AG20443 (cell line): ENCODE data around the gene ROBO2.

ENCODE experiments used
- DNase-seq: peaks from one replicate; pipeline ENCODE4 v3.0.0; 2012; ENCODE audit warnings: low spot score, mixed read lengths

Gene ROBO2

DNA sequence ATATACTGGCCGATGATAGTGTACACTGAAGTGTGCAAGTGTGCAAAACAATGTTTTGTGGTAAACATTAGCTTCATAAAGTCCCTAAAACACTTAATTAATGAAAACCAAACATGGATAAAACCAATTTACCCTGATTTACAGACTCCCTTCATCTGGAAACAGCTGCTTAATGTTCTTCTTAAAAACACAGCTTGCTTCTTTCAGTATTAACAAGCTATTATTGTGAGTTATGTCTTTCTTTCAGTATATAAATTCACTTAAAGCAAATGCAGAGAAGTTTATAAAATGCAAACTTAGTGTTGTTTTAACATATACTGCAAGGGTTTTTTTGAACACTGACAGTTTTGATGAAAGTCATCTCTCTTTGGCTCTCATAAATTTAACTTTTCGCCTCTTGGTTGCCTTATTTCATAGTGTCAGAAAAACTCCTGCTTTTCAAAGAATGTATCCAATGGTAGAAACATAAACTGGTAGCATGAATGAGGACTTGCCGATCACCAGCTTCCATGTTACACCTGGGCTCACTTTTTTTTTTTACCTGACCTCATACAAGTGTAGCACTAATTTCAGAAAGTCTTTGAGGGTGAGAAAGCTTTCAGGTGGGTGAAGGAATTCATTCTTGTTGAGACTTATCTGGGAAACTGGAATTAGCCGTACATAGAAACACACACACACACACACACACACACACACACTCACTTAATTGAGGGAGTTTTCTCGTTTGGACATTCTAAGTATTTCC lies 532.2 kb downstream of the ROBO2 start:
- DNase-seq = no peak

- no peak for DNase-seq
Measured at GRCh38 chr3:77577264-77577663, 537.4 kb downstream of the ROBO2 start.

GRCh38 chr3:77586216-77586615 lies 546.3 kb downstream of the ROBO2 start:
- no peak for DNase-seq

GRCh38 chr3:77588863-77589262 lies 549.0 kb downstream of the ROBO2 start:
- DNase-seq = no peak

DNA sequence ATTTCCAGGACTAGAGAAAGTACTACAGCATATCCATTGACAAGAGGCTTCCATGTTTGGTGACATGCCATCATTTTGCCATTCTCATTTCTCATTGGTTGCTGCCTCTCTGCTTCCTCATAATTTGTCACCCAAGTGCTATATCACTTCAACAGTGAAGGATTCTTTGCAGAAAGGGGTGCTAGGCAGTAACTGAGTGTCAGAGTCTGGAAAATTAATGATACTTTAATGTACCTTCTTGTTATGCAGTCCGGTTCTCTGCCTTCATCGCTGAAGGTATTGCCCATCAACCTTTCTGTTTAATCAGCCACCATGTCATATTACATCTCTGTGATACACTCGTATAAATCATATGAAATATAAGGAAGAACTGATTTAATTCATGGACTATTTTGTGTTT lies 550.3 kb downstream of the ROBO2 start:
- no peak for DNase-seq

- DNase-seq = no peak
Measured at GRCh38 chr3:77595371-77595870, 555.5 kb downstream of the ROBO2 start.

DNA sequence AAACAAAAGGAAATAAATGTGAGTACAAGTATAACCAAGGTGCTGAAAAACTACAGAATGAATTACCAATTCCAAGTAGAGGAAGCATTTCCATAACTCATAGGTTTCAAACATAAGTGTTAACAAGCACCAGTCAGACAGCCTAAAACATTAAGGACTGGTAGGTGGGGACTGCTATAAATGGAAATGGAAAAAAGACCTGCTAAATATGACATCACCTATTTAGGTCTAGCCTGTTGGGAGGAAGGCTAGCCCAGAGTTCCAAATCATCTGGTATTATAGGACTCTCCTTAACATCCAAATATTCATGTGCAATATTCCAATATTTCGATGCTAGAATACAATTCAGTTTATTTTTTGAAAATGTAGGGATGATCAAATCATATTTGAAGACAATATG lies 560.0 kb downstream of the ROBO2 start:
- no peak for DNase-seq

GRCh38 chr3:77601823-77602415 lies 562.0 kb downstream of the ROBO2 start:
- DNase-seq = no peak

DNA sequence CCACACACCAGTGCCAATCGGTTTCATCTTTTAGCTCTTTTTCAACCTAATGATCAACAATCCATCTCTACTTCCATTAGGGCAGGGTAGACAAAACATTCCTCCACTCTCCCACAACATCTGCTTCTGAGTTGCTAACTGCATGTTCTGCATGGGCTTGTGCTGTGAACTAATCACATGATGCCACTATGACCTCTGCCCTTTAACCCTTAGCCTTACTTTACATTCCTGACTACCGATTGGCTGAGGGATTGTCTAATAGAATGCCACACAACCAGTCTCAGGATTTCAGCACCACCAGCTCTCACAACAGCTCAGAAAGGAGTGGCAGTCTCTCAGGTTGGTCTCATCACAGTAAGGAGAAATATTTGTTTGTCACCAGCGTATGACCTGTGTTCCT lies 562.8 kb downstream of the ROBO2 start:
- no peak for DNase-seq

DNA sequence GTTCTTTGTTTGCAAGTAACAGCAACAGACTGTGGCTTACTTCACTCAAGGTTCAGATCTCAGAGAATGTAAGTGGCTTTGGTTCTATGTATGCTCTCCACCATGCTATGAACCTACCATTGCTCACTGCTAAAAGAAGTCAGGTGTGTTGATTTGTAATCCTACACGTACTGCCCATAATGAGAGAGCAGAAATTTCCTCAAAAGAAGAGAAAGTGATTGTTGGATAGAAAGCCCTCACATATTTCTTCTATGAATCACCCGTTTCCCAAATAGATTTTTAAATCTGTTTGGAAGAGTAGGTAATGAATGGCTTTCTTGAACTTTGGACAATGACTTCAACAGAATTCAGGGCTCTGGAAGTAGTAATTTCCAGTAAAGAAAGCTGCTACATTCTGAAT lies 565.4 kb downstream of the ROBO2 start:
- DNase-seq = no peak

- DNase-seq = no peak
Measured at GRCh38 chr3:77605865-77606264, 566.0 kb downstream of the ROBO2 start.

DNA sequence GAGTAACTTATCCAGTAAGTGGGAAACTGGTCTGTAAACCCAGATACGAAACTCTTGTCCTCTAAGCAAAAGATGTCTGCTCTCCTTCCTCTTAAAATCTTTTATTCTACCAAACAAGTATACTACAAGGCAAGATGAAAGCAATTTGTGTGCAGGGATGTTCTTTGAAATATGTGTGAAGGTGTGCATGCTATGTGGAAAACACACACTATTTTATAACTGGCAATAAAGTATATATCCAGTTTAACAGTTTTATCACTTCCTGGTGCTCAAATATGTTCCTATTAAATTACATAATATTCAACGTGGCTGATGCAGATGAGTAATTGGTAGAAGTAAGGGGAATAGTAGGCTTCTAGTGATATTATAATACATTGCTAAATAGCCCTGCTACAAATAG lies 566.5 kb downstream of the ROBO2 start:
- no peak for DNase-seq

- no peak for DNase-seq
Measured at GRCh38 chr3:77618686-77619085, 578.8 kb downstream of the ROBO2 start.

- DNase-seq = peak; percentile 6
Measured at GRCh38 chr3:77620009-77620408, 580.1 kb downstream of the ROBO2 start.

- no peak for DNase-seq
Measured at GRCh38 chr3:77623500-77623899, 583.6 kb downstream of the ROBO2 start.

- DNase-seq = no peak
Measured at GRCh38 chr3:77626157-77626556, 586.3 kb downstream of the ROBO2 start.

- DNase-seq = no peak
Measured at GRCh38 chr3:77648214-77648613, 608.3 kb downstream of the ROBO2 start.

GRCh38 chr3:77648664-77649063 lies 608.8 kb downstream of the ROBO2 start:
- no peak for DNase-seq

DNA sequence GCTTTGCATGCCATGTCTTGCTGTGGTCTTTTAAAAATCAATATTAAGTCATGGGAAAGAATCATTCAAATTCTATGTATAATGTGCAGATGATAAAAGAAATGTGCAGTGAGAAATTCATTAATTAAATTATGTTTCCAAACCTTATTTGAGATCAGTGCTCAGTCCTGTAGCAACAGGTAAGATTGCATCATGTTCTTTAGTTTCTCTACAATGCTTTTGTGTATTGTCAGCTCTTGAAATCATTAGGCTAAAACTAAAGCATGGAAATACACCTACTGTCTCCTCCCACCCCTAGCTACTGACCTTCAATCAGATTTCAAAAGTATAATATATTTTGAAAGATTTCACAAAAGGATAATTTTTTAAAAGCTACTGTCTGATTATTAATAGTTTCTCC lies 612.7 kb downstream of the ROBO2 start:
- no peak for DNase-seq

- DNase-seq = no peak
Measured at GRCh38 chr3:77655396-77655795, 615.5 kb downstream of the ROBO2 start.

DNA sequence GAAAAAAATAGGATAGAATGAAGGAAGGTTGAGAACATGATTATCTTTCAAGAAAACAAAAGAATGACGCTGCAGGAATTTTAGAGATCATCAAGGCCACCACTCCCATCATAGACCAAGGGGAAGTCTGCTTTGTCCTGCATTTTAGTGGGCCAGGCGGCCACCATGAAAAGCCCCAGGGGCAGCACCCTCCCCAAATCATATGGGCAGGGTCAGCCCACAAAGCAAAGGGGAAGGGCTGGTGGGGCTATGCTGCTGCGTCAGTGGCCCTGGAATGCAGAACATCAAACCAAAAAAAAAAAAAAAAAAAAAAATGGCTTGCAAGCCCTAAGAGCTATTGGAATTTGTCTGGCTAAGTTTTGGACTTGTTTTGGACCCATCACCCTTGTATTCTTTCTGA lies 620.8 kb downstream of the ROBO2 start:
- no peak for DNase-seq

DNA sequence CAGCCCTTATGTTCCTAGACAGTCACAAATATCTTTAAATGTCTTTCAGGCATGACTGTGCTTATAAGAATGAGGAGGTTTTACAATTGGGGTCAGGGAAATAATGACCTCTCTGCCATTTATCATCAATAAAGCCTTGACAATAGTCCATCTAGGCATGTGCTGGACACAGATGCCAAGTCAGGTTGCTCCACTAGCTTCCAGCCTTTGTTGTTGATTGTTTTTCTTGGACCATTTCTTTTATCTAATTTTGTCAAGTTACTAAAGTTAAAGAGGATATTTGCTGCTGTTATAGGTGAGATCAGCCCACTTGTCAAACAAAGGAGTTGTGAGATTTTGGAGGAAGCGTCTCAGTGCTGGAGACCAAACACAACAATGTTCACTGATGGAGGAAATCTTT lies 628.0 kb downstream of the ROBO2 start:
- no peak for DNase-seq

- DNase-seq = no peak
Measured at GRCh38 chr3:77668376-77668775, 628.5 kb downstream of the ROBO2 start.

GRCh38 chr3:77672016-77672415 lies 632.1 kb downstream of the ROBO2 start:
- no peak for DNase-seq
